ENCODE measurements around the gene EXOSC2.

EXOSC2 gene

DNA sequence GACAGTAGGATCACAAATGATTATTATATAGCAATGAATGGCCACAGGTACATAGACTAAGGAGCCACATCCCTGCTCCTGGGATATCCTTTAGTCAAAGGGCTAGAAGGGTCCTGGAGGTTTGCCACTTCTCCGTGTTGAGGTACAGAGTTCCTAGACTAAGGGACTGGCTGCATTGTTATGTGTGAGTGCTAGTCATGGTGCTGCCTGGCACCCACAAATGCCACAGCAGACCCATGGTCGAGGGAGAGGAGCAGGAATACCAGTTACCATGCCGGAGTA lies 47.4 kb downstream of the EXOSC2 start:
- TF ChIP-seq ZBTB7A (IDR thresholded peaks at IDR 0.05; ENCODE audit: low read depth) (no peak), NFIC (IDR thresholded peaks at IDR 0.05) (no peak), TEAD4 (IDR thresholded peaks at IDR 0.05) (no peak), EGR1 (IDR thresholded peaks at IDR 0.05) (no peak), FOXM1 (IDR thresholded peaks at IDR 0.05; ENCODE audit: borderline replicate concordance, low read depth) (no peak), EP300 (IDR thresholded peaks at IDR 0.05; ENCODE audit: borderline replicate concordance) (no peak), MAX (IDR thresholded peaks at IDR 0.05) (no peak), TAF1 (IDR thresholded peaks at IDR 0.05; ENCODE audit: low read depth) (no peak), CREB1 (IDR thresholded peaks at IDR 0.05; ENCODE audit: low read depth) (no peak), TCF12 (IDR thresholded peaks at IDR 0.05; ENCODE audit: low read depth) (no peak), YY1 (IDR thresholded peaks at IDR 0.05; ENCODE audit: low read depth) (no peak), CEBPB (IDR thresholded peaks at IDR 0.05) (no peak), RAD21 (IDR thresholded peaks at IDR 0.05; ENCODE audit: low read depth) (no peak)
- TF ChIP-seq, protein P1, sequence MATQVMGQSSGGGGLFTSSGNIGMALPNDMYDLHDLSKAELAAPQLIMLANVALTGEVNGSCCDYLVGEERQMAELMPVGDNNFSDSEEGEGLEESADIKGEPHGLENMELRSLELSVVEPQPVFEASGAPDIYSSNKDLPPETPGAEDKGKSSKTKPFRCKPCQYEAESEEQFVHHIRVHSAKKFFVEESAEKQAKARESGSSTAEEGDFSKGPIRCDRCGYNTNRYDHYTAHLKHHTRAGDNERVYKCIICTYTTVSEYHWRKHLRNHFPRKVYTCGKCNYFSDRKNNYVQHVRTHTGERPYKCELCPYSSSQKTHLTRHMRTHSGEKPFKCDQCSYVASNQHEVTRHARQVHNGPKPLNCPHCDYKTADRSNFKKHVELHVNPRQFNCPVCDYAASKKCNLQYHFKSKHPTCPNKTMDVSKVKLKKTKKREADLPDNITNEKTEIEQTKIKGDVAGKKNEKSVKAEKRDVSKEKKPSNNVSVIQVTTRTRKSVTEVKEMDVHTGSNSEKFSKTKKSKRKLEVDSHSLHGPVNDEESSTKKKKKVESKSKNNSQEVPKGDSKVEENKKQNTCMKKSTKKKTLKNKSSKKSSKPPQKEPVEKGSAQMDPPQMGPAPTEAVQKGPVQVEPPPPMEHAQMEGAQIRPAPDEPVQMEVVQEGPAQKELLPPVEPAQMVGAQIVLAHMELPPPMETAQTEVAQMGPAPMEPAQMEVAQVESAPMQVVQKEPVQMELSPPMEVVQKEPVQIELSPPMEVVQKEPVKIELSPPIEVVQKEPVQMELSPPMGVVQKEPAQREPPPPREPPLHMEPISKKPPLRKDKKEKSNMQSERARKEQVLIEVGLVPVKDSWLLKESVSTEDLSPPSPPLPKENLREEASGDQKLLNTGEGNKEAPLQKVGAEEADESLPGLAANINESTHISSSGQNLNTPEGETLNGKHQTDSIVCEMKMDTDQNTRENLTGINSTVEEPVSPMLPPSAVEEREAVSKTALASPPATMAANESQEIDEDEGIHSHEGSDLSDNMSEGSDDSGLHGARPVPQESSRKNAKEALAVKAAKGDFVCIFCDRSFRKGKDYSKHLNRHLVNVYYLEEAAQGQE (IDR thresholded peaks at IDR 0.05; ENCODE audit: low read depth): no peak
- TF ChIP-seq, protein P2, sequence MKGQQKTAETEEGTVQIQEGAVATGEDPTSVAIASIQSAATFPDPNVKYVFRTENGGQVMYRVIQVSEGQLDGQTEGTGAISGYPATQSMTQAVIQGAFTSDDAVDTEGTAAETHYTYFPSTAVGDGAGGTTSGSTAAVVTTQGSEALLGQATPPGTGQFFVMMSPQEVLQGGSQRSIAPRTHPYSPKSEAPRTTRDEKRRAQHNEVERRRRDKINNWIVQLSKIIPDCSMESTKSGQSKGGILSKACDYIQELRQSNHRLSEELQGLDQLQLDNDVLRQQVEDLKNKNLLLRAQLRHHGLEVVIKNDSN (IDR thresholded peaks at IDR 0.05): no peak

- TF ChIP-seq TCF12 (IDR thresholded peaks at IDR 0.05; ENCODE audit: low read depth): no peak
- TF ChIP-seq ZBTB7A (IDR thresholded peaks at IDR 0.05; ENCODE audit: low read depth): no peak
- no peak for TF ChIP-seq EP300 (IDR thresholded peaks at IDR 0.05; ENCODE audit: borderline replicate concordance)
- TF ChIP-seq RAD21 (IDR thresholded peaks at IDR 0.05; ENCODE audit: low read depth): no peak
- no peak for TF ChIP-seq CREB1 (IDR thresholded peaks at IDR 0.05; ENCODE audit: low read depth)
- no peak for TF ChIP-seq NFIC (IDR thresholded peaks at IDR 0.05)
- TF ChIP-seq, protein P2 (IDR thresholded peaks at IDR 0.05): no peak
- no peak for TF ChIP-seq FOXM1 (IDR thresholded peaks at IDR 0.05; ENCODE audit: borderline replicate concordance, low read depth)
- TF ChIP-seq TAF1 (IDR thresholded peaks at IDR 0.05; ENCODE audit: low read depth): no peak
- TF ChIP-seq CEBPB (IDR thresholded peaks at IDR 0.05): no peak
Measured at GRCh38 chr9:130741831-130742449, 48.4 kb downstream of the EXOSC2 start.

- no peak for TF ChIP-seq ZBTB7A (IDR thresholded peaks at IDR 0.05; ENCODE audit: low read depth)
- no peak for TF ChIP-seq CEBPB (IDR thresholded peaks at IDR 0.05)
- TF ChIP-seq CREB1 (IDR thresholded peaks at IDR 0.05; ENCODE audit: low read depth): no peak
- no peak for TF ChIP-seq MAX (IDR thresholded peaks at IDR 0.05)
- no peak for TF ChIP-seq FOXM1 (IDR thresholded peaks at IDR 0.05; ENCODE audit: borderline replicate concordance, low read depth)
- no peak for TF ChIP-seq YY1 (IDR thresholded peaks at IDR 0.05; ENCODE audit: low read depth)
- no peak for TF ChIP-seq NFIC (IDR thresholded peaks at IDR 0.05)
- no peak for TF ChIP-seq EGR1 (IDR thresholded peaks at IDR 0.05)
- TF ChIP-seq, protein P2 (IDR thresholded peaks at IDR 0.05): no peak
- no peak for TF ChIP-seq TEAD4 (IDR thresholded peaks at IDR 0.05)
- TF ChIP-seq, protein P1 (IDR thresholded peaks at IDR 0.05; ENCODE audit: low read depth): no peak
- no peak for TF ChIP-seq EP300 (IDR thresholded peaks at IDR 0.05; ENCODE audit: borderline replicate concordance)
Measured at GRCh38 chr9:130743656-130744055, 50.1 kb downstream of the EXOSC2 start.

DNA sequence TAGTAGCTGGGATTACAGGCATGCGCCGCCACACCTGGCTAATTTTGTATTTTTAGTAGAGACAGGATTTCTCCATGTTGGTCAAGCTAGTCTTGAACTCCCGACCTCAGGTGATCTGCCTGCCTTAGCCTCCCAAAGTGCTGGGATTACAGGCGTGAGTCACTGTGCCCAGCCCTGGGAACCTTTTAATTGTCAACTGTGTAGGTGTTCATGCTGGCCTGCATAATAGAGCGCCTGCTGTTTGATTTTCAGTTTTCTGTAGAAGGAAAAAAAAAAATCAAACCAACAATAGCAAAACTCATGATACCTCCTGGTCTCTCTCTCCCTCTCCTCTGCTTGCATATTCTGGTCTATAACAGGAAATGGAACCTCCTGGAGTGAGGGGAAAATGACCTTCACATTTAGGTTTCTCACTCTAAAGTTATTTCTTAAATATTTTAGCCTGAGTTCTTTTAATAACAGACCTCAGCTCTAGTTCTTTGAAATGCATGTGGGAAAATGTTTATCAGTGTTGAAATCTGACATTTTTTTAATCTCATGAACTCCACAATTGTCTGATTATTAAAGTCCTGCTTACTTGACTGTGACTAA lies 51.7 kb downstream of the EXOSC2 start:
- no peak for TF ChIP-seq TCF12 (IDR thresholded peaks at IDR 0.05; ENCODE audit: low read depth)
- TF ChIP-seq ZBTB7A (IDR thresholded peaks at IDR 0.05; ENCODE audit: low read depth): no peak
- TF ChIP-seq EGR1 (IDR thresholded peaks at IDR 0.05): no peak
- no peak for TF ChIP-seq YY1 (IDR thresholded peaks at IDR 0.05; ENCODE audit: low read depth)
- TF ChIP-seq CEBPB (IDR thresholded peaks at IDR 0.05): no peak
- TF ChIP-seq NFIC (IDR thresholded peaks at IDR 0.05): no peak
- no peak for TF ChIP-seq CREB1 (IDR thresholded peaks at IDR 0.05; ENCODE audit: low read depth)
- TF ChIP-seq, protein P1 (IDR thresholded peaks at IDR 0.05; ENCODE audit: low read depth): no peak
- TF ChIP-seq, protein P2 (IDR thresholded peaks at IDR 0.05): no peak
- no peak for TF ChIP-seq FOXM1 (IDR thresholded peaks at IDR 0.05; ENCODE audit: borderline replicate concordance, low read depth)

Data from Ishikawa (cell line).